ENCODE measurements around the gene CCDC50. TPM values are rescaled to one million over a fixed set of nuclear protein-coding genes. Genes with fewer than 3 reads are reported as not detected.

Gene CCDC50
- total RNA-seq, 1 experiment from 2014 or later: 47.8 TPM

GRCh38 chr3:191440532-191440931 is 111.3 kb downstream of the CCDC50 start:
- intact Hi-C loops (cut with micrococcal nuclease): no loop called here
- Histone ChIP-seq H3K9ac (ENCODE audit: low read length) (no peak overlapping the region), H3K27me3 (ENCODE audit: insufficient read depth, low read length) (no peaks in the 10 kb centered on the region), H4K20me1 (ENCODE audit: insufficient read depth) (no peaks in the 10 kb centered on the region), H3K4me2 (ENCODE audit: low read length) (no peak overlapping the region), H3K4me1 (ENCODE audit: control insufficient read depth in 1 of 2, insufficient read depth in 2 of 2, low read length in 2 of 2) (no peaks in the 10 kb centered on the region), H3K79me2 (ENCODE audit: insufficient read depth, low read length) (no peaks in the 10 kb centered on the region), H3K9me2 (ENCODE audit: insufficient read depth) (no peaks in the 10 kb centered on the region), H3K36me3 (ENCODE audit: control insufficient read depth in 1 of 2, insufficient read depth in 2 of 2, low read length in 2 of 2) (no peaks in the 10 kb centered on the region), H2AFZ (ENCODE audit: low read depth, low read length, poor library complexity, severe bottlenecking) (no peak overlapping the region), H3K9me3 (ENCODE audit: control insufficient read depth in 1 of 2, insufficient read depth in 1 of 2, low read depth in 1 of 2, low read length in 2 of 2) (no peaks in the 10 kb centered on the region), H3K4me3 (replicated peaks in 1 of 2; ENCODE audit: low read depth in 1 of 2, low read length in 2 of 2) (no peak overlapping the region), H3K27ac (ENCODE audit: low read depth, low read length) (no peak overlapping the region)
- ATAC-seq: no peak
- RAD21 ChIA-PET (ENCODE audit: low non-redundant PET in 1 of 2, low total read pairs in 2 of 2, uncharacterized antibody in 2 of 2, unreplicated experiment in 2 of 2): no interaction called here
- no peak for DNase-seq (ENCODE audit: low read depth, low spot score)
- CTCF ChIA-PET: no interaction called here
- BruUV-seq (replicated peaks): no TSS peak
- TF ChIP-seq RAD21 (IDR thresholded peaks at IDR 0.05; ENCODE audit: low read depth): no peak
- TF ChIP-seq JUND (IDR thresholded peaks at IDR 0.05): no peak
- TF ChIP-seq, protein P1, sequence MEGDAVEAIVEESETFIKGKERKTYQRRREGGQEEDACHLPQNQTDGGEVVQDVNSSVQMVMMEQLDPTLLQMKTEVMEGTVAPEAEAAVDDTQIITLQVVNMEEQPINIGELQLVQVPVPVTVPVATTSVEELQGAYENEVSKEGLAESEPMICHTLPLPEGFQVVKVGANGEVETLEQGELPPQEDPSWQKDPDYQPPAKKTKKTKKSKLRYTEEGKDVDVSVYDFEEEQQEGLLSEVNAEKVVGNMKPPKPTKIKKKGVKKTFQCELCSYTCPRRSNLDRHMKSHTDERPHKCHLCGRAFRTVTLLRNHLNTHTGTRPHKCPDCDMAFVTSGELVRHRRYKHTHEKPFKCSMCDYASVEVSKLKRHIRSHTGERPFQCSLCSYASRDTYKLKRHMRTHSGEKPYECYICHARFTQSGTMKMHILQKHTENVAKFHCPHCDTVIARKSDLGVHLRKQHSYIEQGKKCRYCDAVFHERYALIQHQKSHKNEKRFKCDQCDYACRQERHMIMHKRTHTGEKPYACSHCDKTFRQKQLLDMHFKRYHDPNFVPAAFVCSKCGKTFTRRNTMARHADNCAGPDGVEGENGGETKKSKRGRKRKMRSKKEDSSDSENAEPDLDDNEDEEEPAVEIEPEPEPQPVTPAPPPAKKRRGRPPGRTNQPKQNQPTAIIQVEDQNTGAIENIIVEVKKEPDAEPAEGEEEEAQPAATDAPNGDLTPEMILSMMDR (IDR thresholded peaks at IDR 0.05 in 2 of 3, conservative IDR thresholded peaks at IDR 0.05 in 1 of 3; ENCODE audit: borderline replicate concordance in 1 of 3, insufficient read depth in 1 of 3, low read depth in 2 of 3, low read length in 2 of 3): no peak
- TF ChIP-seq TCF7L2 (IDR thresholded peaks at IDR 0.05; ENCODE audit: borderline replicate concordance, extremely low read depth, insufficient read depth, insufficient read length): no peak
- no peak for TF ChIP-seq ATF3 (IDR thresholded peaks at IDR 0.05)
- no peak for TF ChIP-seq CEBPB (IDR thresholded peaks at IDR 0.05; ENCODE audit: low read depth)
- no peak for TF ChIP-seq ZNF274 (IDR thresholded peaks at IDR 0.05; ENCODE audit: low read depth, low read length)
- TF ChIP-seq, protein P2, sequence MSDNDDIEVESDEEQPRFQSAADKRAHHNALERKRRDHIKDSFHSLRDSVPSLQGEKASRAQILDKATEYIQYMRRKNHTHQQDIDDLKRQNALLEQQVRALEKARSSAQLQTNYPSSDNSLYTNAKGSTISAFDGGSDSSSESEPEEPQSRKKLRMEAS (IDR thresholded peaks at IDR 0.05): no peak
- TF ChIP-seq ELF1 (IDR thresholded peaks at IDR 0.05; ENCODE audit: borderline replicate concordance, low read depth): no peak
- TF ChIP-seq POLR2A (IDR thresholded peaks at IDR 0.05; ENCODE audit: borderline replicate concordance, extremely low read depth, insufficient read depth, insufficient read length): no peak
- TF ChIP-seq YY1 (IDR thresholded peaks at IDR 0.05; ENCODE audit: extremely low read depth, insufficient replicate concordance, low read depth, low read length): no peak
- TF ChIP-seq SIN3A (IDR thresholded peaks at IDR 0.05; ENCODE audit: low read depth): no peak
- no peak for TF ChIP-seq EGR1 (IDR thresholded peaks at IDR 0.05; ENCODE audit: low read depth)
- TF ChIP-seq SP1 (IDR thresholded peaks at IDR 0.05; ENCODE audit: low read depth): no peak
- TF ChIP-seq EZH2 (IDR thresholded peaks at IDR 0.05): no peak
- no peak for TF ChIP-seq CBX3 (IDR thresholded peaks at IDR 0.05; ENCODE audit: low read depth)
- TF ChIP-seq POLR2AphosphoS5 (IDR thresholded peaks at IDR 0.05; ENCODE audit: low read depth, low read length): no peak
- TF ChIP-seq ZFX (IDR thresholded peaks at IDR 0.05): no peak
- no peak for TF ChIP-seq SRF (IDR thresholded peaks at IDR 0.05; ENCODE audit: low read depth)
- POLR2A ChIA-PET: no interaction called here

Measured in HCT116 (cell line).